Activated CD8-positive, alpha-beta memory T cell treated with anti-CD3 and anti-CD28 coated beads for 1 hour (primary cell): ENCODE results near the gene GNAL.

Source experiments
- DNase-seq, 2 donors: peaks; one replicate each; pipeline ENCODE4 v3.0.0-alpha.2; 2020; ENCODE audit warnings: low read depth in 1 of 2; ENCODE audit errors: extremely low read depth in 1 of 2

The GNAL gene

DNA sequence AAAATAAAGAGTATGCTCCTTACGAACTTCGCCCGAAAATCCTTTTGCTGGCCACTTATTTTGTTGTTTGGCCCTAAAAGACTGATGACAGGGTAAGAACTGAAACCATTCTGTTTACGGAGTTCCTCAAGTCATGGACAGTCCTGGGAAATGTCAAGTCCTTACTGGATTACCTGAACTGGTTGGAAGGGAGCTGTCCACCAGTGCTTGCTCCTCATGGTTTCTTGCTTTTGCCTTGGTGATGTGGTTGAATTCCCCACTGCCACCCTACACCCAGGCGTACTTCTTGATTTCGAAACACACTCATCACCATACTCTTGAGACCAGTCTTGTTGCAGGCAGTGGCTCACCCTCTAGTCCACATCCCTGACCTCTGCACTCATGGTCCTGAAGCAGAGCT lies 113.1 kb downstream of the GNAL start:
- DNase-seq = no peak

DNA sequence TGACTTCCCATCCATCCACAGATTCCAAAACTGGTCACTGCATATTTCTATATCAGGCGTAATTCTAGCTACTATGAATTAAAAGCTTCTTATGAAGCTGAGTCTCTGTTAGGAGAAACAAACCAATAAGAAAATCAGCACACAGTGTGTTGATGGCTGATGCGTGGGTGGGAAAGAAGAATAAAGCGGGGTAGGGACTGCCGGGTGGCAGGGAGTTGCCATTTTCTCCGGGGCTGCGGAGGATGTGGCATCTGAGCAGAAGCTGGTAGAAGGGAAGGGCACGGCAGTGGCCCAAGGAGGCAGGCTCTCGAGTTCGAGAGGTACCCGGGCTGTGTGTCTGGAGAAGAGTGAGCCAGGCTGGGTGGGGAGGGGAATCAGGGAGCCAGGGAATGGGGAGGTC lies 113.5 kb downstream of the GNAL start:
- no peak for DNase-seq

DNA sequence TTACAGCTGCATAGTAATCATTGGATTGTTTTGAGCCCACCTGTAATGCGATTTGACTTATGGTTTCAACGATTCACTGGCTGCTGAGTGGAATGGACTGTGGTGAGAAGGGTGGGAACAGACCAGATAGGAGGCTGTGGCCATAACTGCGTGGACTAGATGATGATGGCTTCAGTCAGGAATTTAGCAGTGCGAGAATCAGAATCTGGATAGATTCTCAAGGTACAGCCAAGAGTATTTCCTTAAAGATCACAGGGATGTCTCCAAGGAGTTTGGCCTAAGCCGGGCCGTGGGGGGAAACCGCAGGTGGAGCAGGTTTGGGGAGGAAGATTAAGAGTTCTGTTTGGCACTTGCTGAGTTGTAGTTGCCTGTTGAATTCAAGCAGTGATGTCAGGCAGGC lies 118.2 kb downstream of the GNAL start:
- no peak for DNase-seq

DNA sequence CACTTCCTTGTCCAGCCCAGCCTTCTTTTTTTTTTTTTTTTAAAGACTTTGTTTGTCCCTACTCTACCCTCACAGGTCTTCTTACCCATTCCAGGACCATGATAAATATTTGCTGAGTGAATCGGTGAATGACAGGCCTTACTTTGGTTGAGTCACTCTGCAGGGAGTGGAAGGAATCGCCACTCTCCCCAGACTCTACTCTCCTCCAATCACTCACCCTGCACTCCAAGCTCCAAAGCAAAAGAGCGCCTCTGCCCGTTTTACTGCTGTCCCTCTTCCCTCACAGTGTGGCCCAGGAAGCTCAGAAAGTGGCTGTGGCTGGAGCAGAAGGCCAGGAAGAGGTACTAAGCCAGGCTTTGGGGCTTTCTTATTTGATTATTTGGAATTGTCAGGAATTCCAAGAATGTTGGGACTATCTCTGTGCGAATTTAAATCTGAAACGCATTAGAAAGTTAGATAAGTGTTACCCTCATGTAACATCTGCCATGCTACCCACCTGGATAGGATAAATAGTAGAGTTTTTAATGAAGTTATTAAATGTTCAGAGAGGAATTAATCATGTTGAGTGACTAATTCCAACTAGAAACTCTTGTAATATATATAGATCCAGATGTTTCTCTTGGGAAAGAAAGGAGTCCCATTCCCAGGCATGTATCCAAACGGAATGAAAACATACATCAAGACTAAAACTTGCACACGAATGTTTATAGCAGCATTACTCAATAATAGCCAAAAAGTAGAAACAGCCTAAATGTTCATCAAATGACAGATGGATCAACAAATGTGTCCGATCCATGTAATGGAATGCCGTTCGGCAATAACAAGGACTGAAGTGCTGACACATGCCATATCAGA lies 119.2 kb downstream of the GNAL start:
- DNase-seq = no peak

DNA sequence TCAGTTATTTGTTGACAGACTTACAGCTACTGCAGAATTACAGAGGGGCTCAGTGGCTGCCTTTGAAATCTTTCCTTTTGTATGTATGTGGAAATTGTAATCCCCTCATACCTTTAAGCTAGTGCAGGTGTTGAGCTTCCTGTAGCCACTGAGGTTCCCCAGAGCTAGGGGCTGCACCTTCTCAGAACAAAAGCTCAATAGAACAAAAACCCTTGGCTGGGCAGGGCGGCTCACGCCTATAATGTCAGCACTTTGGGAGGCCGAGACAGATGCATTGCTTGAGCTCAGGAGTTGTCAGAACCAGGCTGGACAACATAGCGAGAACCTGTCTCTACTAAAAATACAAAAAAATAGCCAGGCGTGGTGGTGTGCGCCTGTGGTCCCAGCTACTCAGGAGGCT lies 120.8 kb downstream of the GNAL start:
- DNase-seq = no peak

DNA sequence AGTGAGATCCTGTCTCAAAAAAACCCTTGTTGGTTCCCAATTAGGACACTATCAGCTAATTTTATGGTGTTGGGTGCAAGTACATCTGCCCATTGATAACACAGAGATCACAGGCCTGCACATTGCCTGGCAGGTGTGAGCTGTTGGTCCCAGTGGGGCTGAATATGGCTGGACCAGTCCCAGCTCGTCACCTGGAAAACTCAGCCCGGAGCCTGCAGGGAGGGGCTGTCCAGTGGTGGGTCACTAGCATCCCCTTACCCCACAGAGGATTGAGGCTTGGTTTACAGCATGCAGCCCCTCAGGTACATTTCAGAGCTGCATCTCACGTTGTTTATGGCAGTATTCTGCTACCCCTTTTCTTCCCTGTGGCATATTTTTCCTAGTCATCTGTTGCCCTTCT lies 121.3 kb downstream of the GNAL start:
- DNase-seq = no peak

DNA sequence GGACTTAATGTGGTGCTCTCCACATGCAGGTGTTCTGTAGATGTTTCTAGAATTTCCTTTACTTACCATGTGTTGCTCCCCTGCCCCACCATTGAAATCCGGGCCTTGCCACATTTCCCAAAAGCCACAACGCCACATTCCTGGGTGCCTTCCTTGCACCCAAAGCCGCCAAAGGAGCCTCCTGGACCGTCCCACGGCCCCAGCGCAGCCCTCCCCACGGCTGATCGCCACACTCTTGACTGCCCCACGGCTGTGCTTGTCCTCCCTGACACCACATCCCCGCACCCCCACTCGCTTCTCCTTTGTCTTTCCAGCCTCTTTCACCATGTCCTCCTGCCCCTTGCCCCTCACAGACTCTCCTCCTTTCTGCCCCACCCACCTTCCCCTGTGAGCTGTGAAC lies 121.9 kb downstream of the GNAL start:
- no peak for DNase-seq

DNA sequence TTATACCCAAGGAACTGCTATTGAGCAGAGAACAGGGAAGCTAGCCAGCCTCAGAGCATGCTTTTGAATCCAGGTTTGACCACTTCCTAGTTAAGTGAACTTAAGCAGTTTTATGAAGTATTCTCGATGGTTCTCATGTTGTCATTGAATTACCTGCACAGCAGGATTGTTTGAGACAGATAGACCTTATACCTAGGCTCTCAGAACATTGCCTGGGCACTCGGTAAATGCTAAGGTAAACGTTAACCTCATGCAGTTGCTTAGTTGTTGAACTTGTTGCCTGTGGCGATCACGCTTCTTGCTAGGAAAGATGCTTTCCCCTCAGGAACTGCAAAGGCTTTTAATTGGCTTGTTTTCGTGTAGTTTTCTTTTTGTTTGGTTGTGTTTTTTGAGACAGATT lies 128.2 kb downstream of the GNAL start:
- DNase-seq = no peak

DNA sequence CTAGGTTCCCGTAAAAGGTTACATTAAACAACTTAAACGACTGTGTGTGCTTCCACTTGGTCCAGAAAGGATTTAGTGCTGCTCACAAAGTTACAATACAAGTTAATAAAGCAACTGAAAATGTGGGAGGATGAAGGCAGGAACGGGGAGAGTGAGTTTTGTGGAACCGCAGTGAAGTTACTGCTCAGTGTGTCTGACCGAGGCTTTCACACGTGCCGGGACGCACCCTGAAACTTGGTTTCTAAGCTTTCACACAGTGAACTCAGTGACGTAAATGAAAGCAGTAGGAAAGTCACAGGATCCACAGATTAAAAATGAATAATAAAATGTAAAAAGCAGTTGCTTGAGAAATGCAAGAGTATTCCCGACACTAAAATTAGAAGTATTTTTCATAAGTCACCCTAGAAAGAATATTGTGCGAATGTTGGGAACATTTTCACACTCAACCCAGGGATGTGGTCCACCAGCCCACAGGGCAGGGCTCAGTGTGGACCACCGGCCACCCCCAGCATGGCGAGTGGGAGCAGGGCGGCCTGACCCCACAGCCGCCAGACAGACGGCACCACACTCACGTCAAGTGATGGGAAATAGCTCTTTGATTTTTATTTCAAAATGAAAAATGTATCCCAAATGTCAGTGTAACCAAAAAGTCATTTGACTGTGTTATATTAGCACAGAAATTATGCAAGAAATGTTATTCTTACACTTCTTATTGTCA lies 129.6 kb downstream of the GNAL start:
- DNase-seq = no peak

DNA sequence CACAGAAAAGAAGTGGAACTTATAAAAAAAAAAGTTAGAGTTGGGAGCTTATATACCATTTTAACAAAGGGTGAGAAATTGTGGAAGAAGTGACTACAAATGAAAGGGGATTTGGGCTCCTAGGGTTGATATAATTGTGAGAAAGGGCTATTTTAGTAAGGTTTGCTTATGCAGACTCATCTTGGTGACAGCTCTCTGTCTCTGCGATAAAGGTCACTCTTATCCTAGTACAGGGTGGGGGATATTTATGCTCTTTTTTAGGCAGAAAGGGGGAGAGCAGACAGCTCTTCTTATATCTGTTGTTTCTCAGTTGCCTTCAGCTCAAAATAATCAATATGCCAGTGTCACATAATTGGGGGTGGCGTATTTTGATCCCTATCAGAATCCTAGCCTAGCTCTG lies 130.9 kb downstream of the GNAL start:
- DNase-seq = no peak

DNA sequence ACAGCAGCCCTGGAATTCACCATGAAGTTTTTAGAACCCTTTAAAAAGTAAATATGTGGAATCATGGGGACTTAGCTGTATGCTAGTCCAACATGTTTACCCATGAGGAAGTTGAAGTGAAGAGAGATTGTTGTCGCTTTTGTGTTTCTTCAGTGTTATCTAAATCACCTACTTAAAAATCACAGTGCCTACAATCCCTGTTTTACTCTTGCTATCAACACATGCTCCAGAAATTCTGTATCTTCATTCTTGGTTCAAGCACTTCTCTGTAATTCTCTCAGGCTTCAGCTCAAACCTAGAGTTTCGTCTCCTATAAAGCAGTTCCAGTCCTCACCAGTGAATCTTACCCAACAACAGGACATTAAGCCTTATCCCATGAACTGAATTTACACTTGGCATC lies 131.6 kb downstream of the GNAL start:
- DNase-seq = no peak

DNA sequence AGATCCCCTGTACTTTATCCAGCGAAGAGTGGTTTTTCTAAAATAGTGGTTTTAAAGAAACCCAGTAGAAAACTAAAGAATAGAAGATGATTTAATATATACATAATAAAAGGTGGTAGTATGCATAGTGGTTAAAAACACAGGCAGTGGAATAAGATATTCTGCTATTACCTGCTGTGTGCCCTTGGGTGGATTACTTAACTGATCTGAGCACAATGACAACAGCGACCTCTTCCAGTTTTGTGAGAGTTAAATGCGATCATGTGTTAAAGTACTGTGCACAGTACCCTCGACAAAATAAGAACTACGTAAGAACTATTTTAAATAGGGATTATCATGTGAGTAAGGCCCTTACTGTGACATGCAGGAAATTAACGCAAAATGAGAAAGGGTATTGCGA lies 132.1 kb downstream of the GNAL start:
- no peak for DNase-seq

DNA sequence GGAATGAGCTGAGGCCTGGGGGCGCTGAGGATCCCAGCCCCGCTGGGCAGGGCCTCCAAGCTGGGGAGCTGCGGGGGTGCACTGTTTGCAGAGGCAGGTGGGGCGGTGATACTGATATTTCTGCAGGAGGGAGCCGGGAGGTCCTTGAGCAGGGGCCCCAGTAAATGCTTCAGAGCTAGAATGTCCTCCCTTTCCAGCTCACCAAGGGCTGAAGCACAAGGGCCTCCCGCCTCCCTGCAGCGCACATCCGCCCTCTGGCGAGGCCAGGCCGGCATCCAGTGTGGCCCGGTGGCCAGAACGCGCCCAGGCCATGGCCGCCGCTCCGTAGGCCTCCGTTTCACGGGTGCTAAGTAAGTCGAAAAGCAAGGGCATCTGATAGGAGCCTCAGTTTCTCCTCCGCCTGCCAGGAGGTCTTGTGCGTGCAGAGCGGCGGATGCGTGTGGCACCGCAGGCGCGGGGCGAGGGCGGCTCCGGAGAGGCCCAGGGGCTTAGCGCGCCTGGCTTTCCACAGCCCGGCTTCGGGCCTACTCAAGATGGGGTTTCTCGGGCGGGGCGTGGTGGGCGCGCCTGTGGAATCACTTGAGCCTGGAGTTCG lies 132.7 kb downstream of the GNAL start:
- no peak for DNase-seq

DNA sequence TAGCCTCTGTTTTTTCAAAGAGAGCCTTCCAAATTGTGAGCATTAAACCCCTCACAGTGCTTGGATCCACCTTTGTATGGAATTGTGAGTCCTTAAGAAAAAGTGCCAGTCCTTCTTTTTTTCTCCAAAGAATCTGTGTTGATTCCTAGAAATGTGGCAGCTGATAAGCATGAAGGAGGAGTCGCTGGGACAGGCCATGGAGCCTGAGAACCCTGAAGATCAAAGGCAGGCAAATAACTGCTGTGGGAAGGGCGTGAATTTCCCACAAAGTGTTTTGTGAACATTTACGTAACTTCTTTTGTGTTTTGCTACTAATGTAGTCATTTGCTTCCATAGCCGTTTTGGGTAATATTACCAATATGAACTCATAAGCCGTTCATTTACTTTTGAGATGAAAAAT lies 134.5 kb downstream of the GNAL start:
- DNase-seq = no peak

DNA sequence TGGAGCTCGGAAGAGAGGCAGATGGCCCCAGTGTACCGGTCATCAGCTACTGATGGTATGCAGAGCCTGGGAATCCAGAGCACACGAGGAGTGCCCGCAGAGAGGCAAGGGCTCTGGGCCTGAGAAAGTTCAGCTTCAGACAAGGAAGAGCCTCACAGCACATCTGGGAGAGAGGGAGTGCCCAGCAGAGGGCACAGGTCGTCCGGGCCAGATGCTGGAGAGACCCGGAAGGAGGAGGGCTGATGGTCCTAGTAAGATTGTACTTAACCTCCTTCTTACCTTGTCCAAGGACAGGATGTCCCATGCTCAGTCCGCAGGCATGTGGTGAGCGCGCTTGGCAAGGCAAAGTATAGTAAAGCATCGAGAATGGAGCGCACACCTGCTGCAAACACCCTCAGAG lies 137.8 kb downstream of the GNAL start:
- DNase-seq = no peak

DNA sequence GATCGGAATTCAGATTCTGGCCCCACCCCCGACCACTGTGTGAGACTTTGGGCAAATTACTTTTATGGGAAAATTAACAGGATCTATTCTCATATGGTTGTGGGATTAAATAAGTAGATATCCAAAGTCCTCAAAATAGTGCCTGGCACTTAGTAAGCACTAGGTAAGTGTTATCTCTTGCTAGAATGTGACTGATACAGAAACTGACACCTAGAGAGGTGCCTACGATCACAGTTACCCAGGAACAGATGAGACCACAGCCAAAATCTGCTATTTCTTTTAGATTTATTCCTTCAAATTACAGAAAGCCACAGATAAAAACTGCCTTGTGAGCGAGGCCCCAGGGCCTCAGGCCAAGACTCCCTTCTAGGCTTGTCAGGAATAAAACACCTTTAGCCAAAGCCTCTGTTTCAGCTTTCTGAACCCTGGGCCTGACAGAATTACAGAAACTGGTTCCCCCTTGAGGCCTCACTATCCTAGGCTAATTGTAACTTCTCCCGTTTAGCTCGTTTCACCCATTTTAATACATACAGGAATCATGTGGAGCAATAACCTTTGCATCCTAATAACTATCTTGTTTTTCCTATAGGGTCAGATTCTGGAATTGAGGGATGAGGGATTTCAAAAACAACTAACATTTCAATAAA lies 139.8 kb downstream of the GNAL start:
- no peak for DNase-seq

DNA sequence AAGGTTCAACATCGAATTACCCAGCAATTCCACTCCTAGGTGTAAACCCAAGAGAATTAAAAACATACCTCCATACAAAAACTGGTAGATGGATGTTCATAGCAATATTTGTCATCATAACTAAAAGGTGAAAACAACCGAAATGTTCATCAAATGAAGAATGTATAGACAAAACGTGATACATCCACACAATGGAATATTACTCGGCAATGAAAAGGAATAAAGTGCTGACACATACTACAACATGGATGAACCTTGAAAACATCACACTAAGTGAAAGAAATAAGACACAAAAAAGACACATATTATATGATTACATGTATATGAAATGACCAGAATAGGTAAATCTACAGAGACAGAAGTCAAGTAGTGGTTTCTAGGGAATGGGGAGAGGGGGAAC lies 141.5 kb downstream of the GNAL start:
- no peak for DNase-seq

DNA sequence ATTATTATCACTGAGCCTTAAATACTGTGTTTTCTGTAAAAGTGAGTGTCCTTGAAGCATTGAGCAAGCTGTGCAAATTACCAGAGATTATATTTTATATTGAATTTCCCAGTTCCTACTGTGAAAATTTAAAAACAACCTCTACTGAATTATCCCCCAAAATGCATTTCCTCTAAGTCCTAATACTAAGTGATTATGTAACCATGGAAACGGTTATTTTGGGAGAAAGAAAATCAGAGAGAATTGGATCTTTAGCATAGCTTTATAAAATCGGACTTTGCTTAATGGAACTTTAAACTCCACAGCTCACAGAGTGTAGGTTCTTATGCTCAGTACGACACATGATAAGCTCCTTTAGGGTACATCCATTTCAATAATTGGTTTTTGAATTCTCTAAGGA lies 142.9 kb downstream of the GNAL start:
- no peak for DNase-seq

DNA sequence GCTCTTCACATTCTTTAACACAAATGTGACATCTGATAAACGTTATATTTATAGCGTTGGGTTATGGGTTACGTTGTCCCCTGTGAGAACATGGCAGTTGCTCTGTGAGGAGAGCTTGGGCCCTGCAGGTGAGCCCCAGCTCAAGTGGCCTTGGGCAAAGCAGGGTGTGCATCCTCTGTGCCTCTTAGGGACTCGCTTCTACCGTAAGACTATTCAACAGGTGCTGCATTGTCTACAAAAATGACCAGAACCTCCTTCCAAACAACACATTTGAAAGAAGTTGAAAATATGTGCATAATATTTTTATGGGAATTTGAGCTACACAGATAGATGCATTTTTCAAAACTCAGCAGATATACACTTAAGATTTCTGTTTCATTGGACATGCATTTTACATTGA lies 145.7 kb downstream of the GNAL start:
- DNase-seq = no peak

DNA sequence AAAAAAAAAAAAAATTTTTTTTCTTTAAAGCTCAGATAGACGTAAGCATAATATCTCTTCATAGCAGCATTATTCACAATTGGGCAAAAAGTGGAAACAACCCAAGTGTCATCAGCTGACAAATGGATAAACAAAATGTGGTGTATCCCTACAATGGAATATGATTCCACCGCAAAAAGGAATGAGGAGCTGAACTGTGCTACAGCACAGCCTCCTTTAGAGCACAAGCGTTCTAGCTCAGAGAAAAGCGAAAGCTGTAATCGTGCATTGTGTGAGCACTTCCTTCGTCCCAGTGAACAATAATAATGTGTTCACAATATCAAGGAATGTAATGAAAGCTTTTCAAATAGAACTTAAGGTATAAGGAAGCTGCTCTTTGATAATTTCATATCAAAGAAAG lies 150.5 kb downstream of the GNAL start:
- no peak for DNase-seq

DNA sequence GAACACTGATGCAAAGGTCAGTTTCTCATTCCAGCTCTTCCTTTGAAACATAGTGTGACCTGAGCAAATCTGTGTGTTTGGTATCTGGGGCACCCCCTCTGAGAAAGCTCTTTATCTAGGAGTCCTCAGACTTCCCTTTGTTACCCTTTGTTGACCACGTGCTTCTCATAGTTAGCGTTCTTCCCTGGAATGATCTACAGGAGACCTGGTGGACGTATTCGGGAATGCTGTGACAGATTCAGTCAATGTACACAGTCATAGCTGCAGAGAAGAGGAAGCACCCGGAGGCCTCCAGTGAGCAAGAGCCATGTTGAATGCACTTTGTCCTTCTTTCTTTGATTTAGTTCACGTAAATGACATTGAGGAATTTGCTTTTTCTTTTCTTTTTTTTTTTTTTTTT lies 151.4 kb downstream of the GNAL start:
- DNase-seq = no peak

DNA sequence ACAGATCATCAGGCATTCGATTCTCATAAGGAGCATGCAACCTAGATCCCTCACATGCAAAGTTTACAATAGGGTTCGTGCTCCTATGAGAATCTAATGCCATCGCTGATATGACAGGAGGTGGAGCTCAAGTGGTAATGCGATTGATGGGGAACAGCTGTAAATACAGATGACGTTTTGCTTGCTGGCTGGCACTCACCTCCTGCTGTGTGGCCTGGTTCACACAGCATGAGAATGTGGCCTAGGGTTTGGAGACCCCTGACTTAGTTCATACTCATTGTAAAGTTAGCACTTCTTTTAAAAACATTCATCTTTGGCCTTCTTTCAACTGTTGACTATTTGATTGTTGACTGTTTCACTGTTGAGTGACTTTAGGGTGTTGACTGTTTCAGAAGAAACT lies 153.5 kb downstream of the GNAL start:
- DNase-seq = no peak
